ENCODE measurements around the gene SAMD11. TPM values are rescaled to one million over a fixed set of nuclear protein-coding genes. Genes with fewer than 3 reads are reported as not detected.

SAMD11 gene
- total and polyA plus RNA-seq, 2 of the 13 experiments (the other 11 are each of a cell fraction or from before 2014, with no cell fraction given): 0.11 TPM; not detected in 1

DNA sequence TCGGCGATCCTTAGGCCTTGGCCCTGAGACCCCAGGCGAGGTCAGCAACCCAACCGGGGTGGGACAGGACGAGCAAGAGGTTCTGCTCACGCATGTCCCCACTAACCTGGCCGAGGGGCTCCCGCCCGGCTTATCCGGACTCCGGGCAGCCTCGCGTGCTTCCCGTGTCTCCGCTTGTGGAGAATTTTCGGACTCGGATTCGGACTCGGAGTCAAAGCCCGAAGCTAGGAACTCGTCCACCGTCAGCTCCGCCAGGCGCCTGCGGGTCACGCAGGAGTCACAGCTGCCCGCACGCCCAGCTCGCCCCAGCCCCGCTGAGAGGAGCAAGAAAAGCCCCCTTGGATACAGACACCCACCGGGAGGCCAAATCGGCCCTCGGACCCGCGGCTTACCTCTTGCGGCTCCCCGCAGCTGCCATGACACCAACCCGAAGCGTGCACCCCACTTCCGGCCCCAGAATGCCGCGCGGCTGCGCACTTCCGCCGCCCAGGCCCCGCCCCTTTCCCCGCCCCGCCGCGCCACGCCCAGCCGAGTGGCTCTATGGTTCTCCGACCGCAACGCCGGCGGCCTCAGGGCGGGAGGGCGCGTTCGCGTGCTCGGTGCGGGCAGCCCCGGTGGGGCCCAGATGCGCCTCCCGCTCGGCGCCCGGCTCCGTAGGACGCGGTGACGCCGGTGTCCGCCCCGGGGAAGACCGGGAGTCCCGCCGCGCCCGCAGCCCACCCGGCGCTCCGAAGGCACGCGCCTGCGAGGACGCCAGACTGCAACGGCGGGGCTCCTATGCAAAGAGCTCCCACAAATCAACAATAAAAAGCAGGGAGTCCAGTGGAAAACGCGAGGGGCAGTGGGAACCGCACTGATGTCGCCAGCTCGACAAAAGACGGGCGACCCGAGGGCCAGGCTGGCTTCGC lies 35.4 kb downstream of the SAMD11 start, which contains the start of gene NOC2L (continued):
- TF ChIP-seq, protein P1, sequence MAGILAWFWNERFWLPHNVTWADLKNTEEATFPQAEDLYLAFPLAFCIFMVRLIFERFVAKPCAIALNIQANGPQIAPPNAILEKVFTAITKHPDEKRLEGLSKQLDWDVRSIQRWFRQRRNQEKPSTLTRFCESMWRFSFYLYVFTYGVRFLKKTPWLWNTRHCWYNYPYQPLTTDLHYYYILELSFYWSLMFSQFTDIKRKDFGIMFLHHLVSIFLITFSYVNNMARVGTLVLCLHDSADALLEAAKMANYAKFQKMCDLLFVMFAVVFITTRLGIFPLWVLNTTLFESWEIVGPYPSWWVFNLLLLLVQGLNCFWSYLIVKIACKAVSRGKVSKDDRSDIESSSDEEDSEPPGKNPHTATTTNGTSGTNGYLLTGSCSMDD (CRISPR knock-in tag; IDR thresholded peaks at IDR 0.05): no peak
- TF ChIP-seq, protein P2, sequence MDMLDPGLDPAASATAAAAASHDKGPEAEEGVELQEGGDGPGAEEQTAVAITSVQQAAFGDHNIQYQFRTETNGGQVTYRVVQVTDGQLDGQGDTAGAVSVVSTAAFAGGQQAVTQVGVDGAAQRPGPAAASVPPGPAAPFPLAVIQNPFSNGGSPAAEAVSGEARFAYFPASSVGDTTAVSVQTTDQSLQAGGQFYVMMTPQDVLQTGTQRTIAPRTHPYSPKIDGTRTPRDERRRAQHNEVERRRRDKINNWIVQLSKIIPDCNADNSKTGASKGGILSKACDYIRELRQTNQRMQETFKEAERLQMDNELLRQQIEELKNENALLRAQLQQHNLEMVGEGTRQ (IDR thresholded peaks at IDR 0.05; ENCODE audit: low read depth, low read length): no peak
- TF ChIP-seq, protein P2 (CRISPR knock-in tag; IDR thresholded peaks at IDR 0.05; ENCODE audit: borderline replicate concordance): no peak
- TF ChIP-seq ATF7-NPFF (CRISPR knock-in tag; IDR thresholded peaks at IDR 0.05; ENCODE audit: low read depth) (0 out of 2 replicates have a peak, but pooled peaks have one; percentile 23), MTA3 (CRISPR knock-in tag; IDR thresholded peaks at IDR 0.05) (no peak), ZBTB20 (CRISPR knock-in tag; IDR thresholded peaks at IDR 0.05; ENCODE audit: borderline replicate concordance, low read depth) (0 out of 2 replicates have a peak, but pooled peaks have one; percentile 36), RARA (CRISPR knock-in tag; IDR thresholded peaks at IDR 0.05) (no peak), ZNF816 (CRISPR knock-in tag; IDR thresholded peaks at IDR 0.05; ENCODE audit: borderline replicate concordance) (0 out of 2 replicates have a peak, but pooled peaks have one; percentile 58), ZNF33A (CRISPR knock-in tag; IDR thresholded peaks at IDR 0.05; ENCODE audit: borderline replicate concordance) (no peak), ZNF605 (CRISPR knock-in tag; IDR thresholded peaks at IDR 0.05) (peak; percentile 69; the same call in 1 of the 2 replicates), ZBTB3 (CRISPR knock-in tag; IDR thresholded peaks at IDR 0.05; ENCODE audit: borderline replicate concordance, low read depth) (no peak), ZSCAN22 (CRISPR knock-in tag; IDR thresholded peaks at IDR 0.05) (no peak), ZNF337 (CRISPR knock-in tag; IDR thresholded peaks at IDR 0.05; ENCODE audit: borderline replicate concordance, low read depth) (0 out of 2 replicates have a peak, but pooled peaks have one; percentile 58)
- TF ChIP-seq, protein P3, sequence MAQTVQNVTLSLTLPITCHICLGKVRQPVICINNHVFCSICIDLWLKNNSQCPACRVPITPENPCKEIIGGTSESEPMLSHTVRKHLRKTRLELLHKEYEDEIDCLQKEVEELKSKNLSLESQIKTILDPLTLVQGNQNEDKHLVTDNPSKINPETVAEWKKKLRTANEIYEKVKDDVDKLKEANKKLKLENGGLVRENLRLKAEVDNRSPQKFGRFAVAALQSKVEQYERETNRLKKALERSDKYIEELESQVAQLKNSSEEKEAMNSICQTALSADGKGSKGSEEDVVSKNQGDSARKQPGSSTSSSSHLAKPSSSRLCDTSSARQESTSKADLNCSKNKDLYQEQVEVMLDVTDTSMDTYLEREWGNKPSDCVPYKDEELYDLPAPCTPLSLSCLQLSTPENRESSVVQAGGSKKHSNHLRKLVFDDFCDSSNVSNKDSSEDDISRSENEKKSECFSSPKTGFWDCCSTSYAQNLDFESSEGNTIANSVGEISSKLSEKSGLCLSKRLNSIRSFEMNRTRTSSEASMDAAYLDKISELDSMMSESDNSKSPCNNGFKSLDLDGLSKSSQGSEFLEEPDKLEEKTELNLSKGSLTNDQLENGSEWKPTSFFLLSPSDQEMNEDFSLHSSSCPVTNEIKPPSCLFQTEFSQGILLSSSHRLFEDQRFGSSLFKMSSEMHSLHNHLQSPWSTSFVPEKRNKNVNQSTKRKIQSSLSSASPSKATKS (CRISPR knock-in tag; IDR thresholded peaks at IDR 0.05): no peak
- TF ChIP-seq, protein P4, sequence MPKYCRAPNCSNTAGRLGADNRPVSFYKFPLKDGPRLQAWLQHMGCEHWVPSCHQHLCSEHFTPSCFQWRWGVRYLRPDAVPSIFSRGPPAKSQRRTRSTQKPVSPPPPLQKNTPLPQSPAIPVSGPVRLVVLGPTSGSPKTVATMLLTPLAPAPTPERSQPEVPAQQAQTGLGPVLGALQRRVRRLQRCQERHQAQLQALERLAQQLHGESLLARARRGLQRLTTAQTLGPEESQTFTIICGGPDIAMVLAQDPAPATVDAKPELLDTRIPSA (CRISPR knock-in tag; IDR thresholded peaks at IDR 0.05; ENCODE audit: borderline replicate concordance): 0 out of 2 replicates have a peak, but pooled peaks have one; percentile 73
- TF ChIP-seq, protein P5, sequence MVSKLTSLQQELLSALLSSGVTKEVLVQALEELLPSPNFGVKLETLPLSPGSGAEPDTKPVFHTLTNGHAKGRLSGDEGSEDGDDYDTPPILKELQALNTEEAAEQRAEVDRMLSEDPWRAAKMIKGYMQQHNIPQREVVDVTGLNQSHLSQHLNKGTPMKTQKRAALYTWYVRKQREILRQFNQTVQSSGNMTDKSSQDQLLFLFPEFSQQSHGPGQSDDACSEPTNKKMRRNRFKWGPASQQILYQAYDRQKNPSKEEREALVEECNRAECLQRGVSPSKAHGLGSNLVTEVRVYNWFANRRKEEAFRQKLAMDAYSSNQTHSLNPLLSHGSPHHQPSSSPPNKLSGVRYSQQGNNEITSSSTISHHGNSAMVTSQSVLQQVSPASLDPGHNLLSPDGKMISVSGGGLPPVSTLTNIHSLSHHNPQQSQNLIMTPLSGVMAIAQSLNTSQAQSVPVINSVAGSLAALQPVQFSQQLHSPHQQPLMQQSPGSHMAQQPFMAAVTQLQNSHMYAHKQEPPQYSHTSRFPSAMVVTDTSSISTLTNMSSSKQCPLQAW (CRISPR knock-in tag; IDR thresholded peaks at IDR 0.05): peak; percentile 65; the same call in 1 of the 2 replicates
- TF ChIP-seq, protein P6, sequence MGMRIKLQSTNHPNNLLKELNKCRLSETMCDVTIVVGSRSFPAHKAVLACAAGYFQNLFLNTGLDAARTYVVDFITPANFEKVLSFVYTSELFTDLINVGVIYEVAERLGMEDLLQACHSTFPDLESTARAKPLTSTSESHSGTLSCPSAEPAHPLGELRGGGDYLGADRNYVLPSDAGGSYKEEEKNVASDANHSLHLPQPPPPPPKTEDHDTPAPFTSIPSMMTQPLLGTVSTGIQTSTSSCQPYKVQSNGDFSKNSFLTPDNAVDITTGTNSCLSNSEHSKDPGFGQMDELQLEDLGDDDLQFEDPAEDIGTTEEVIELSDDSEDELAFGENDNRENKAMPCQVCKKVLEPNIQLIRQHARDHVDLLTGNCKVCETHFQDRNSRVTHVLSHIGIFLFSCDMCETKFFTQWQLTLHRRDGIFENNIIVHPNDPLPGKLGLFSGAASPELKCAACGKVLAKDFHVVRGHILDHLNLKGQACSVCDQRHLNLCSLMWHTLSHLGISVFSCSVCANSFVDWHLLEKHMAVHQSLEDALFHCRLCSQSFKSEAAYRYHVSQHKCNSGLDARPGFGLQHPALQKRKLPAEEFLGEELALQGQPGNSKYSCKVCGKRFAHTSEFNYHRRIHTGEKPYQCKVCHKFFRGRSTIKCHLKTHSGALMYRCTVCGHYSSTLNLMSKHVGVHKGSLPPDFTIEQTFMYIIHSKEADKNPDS (CRISPR knock-in tag; IDR thresholded peaks at IDR 0.05): no peak

Data from HepG2 (cell line).